ENCODE measurements around the gene TUBB. TPM values are rescaled to one million over a fixed set of nuclear protein-coding genes. Genes with fewer than 3 reads are reported as not detected.
A peak's percentile ranks its signal among the peaks of the same experiment; 100 is the strongest.

The TUBB gene
- total and polyA plus RNA-seq, 2 of the 8 experiments (the other 6 are each of a cell fraction or from before 2014, with no cell fraction given), result 1,880 to 3,022 TPM

GRCh38 chr6:30719791-30720737 lies at the start of gene TUBB (continued):
- no peak for TF ChIP-seq POU5F1 (IDR thresholded peaks at IDR 0.05; ENCODE audit: low read depth, low read length)
- peak; percentile 98; the same call in 1 of the 2 replicates for TF ChIP-seq POLR2AphosphoS5 (IDR thresholded peaks at IDR 0.05; ENCODE audit: low read depth, low read length)
- TF ChIP-seq YY1 (IDR thresholded peaks at IDR 0.05; ENCODE audit: low read depth, low read length), result peak; percentile 80
- TF ChIP-seq SP2 (IDR thresholded peaks at IDR 0.05; ENCODE audit: low read length), result no peak
- TF ChIP-seq RAD21 (IDR thresholded peaks at IDR 0.05 in 1 of 2, conservative IDR thresholded peaks at IDR 0.05 in 1 of 2; ENCODE audit: low read depth in 2 of 2, low read length in 2 of 2), result no peak
- TF ChIP-seq JUND (IDR thresholded peaks at IDR 0.05; ENCODE audit: low read length), result no peak
- peak; percentile 84 for TF ChIP-seq TEAD4 (IDR thresholded peaks at IDR 0.05; ENCODE audit: low read depth, low read length)
- no peak for TF ChIP-seq SAP30 (IDR thresholded peaks at IDR 0.05; ENCODE audit: insufficient read depth, insufficient replicate concordance, low read length)
- TF ChIP-seq NANOG (IDR thresholded peaks at IDR 0.05; ENCODE audit: insufficient read depth, low read depth, low read length, poor library complexity, severe bottlenecking), result peak; percentile 26
- TF ChIP-seq ASH2L (IDR thresholded peaks at IDR 0.05; ENCODE audit: low read length), result no peak
- TF ChIP-seq TAF7 (optimal IDR thresholded peaks at IDR 0.05; ENCODE audit: borderline replicate concordance, low read depth, low read length), result peak; percentile 99
- TF ChIP-seq TCF12 (IDR thresholded peaks at IDR 0.05; ENCODE audit: low read depth, low read length), result no peak
- TF ChIP-seq PHF8 (conservative IDR thresholded peaks at IDR 0.05; ENCODE audit: low read depth, low read length), result peak; percentile 65
- TF ChIP-seq GTF2F1 (IDR thresholded peaks at IDR 0.05; ENCODE audit: borderline replicate concordance, low read depth, low read length), result peak; percentile 90; the same call in 1 of the 2 replicates
- no peak for TF ChIP-seq ZNF274 (IDR thresholded peaks at IDR 0.05; ENCODE audit: borderline replicate concordance, extremely low read depth, low read length)
- TF ChIP-seq MAFK (IDR thresholded peaks at IDR 0.05; ENCODE audit: low read depth, low read length), result peak; percentile 61; the same call in 1 of the 2 replicates
- no peak for TF ChIP-seq RXRA (IDR thresholded peaks at IDR 0.05; ENCODE audit: insufficient read depth, low read depth, low read length)
- peak; percentile 98 for TF ChIP-seq TAF1 (IDR thresholded peaks at IDR 0.05; ENCODE audit: low read depth, low read length)
- TF ChIP-seq BRCA1 (IDR thresholded peaks at IDR 0.05; ENCODE audit: low read depth, low read length), result no peak; the same call in 1 of the 2 replicates
- no peak for TF ChIP-seq KDM4A (IDR thresholded peaks at IDR 0.05; ENCODE audit: low read depth, low read length, severe bottlenecking)
- no peak for TF ChIP-seq FOSL1 (IDR thresholded peaks at IDR 0.05; ENCODE audit: insufficient read depth, low read depth, low read length)
- peak; percentile 95 for TF ChIP-seq TBP (IDR thresholded peaks at IDR 0.05; ENCODE audit: low read depth, low read length)
- TF ChIP-seq HDAC2 (IDR thresholded peaks at IDR 0.05; ENCODE audit: borderline replicate concordance in 1 of 2, low read depth in 2 of 2, low read length in 2 of 2), result no peak; a peak in 1 of 4 replicates
- TF ChIP-seq CHD1 (IDR thresholded peaks at IDR 0.05; ENCODE audit: low read depth, low read length), result peak; percentile 86
